H7 (cell line): Measurements from ENCODE around the gene YWHAG. TPM values are rescaled to one million over a fixed set of nuclear protein-coding genes. Genes with fewer than 3 reads are reported as not detected.
A peak's percentile ranks its signal among the peaks of the same experiment; 100 is the strongest.
"Not testable (repeated sequence)": the region's sequence is repeated elsewhere in the genome, so short reads cannot be mapped to it uniquely, and the experiment has no call there.

ENCODE experiments used
- DNase-seq: peaks from one replicate; pipeline ENCODE4 v3.0.0; 2012
- H3K27me3 ChIP-seq: 2 replicates; pipeline ENCODE4 v1.6.0; 2011; ENCODE audit warnings: mild to moderate bottlenecking, low read length; ENCODE audit not compliant: control insufficient read depth, insufficient read depth
- H3K36me3 ChIP-seq: replicated peaks from 2 replicates; pipeline ENCODE4 v1.5.1; 2011; ENCODE audit warnings: low read length; ENCODE audit not compliant: control insufficient read depth, insufficient read depth
- H3K4me3 ChIP-seq: 2 replicates; pipeline ENCODE4 v1.5.1; 2011; ENCODE audit warnings: low read depth, mild to moderate bottlenecking, control low read depth, low read length, moderate library complexity; ENCODE audit not compliant: insufficient read depth
- total RNA-seq: library from RNA; depleted of rRNA; stranded (reverse); fragments of >200 nt; shearing (Covaris generic); gene quantifications from 2 replicates; pipeline ENCODE4 v1.2.3, GENCODE V29; 2014

Gene YWHAG
- total RNA-seq, 1 experiment from 2014 or later, result 83.2 TPM

- peaks cover 31% of the 10 kb centered on the region for H3K36me3 ChIP-seq
- H3K4me3 ChIP-seq, result no peak overlapping the region
- no peak for DNase-seq
- H3K27me3 ChIP-seq, result no peaks in the 10 kb centered on the region
Observed at GRCh38 chr7:76346778-76347177, 12.0 kb downstream of the YWHAG start.

GRCh38 chr7:76346097-76346496 lies 12.7 kb downstream of the YWHAG start:
- H3K36me3 ChIP-seq, result peaks cover 32% of the 10 kb centered on the region
- DNase-seq, result no peak
- no peak overlapping the region for H3K4me3 ChIP-seq

GRCh38 chr7:76343931-76344321 lies 14.9 kb downstream of the YWHAG start:
- Histone ChIP-seq H3K27me3 (no peaks in the 10 kb centered on the region), H3K4me3 (no peak overlapping the region), H3K36me3 (peaks cover 26% of the 10 kb centered on the region)
- DNase-seq, result no peak

More at GRCh38 chr7:76346097-76346496, 12.7 kb downstream of the YWHAG start:
- H3K27me3 ChIP-seq, result no peaks in the 10 kb centered on the region

- peaks cover 26% of the 10 kb centered on the region for H3K36me3 ChIP-seq
- H3K4me3 ChIP-seq, result no peak overlapping the region
- H3K27me3 ChIP-seq, result no peaks in the 10 kb centered on the region
- DNase-seq, result no peak
Observed at GRCh38 chr7:76343294-76343930, 15.4 kb downstream of the YWHAG start.

GRCh38 chr7:76342222-76342621 lies 16.6 kb downstream of the YWHAG start:
- no peak for DNase-seq
- no peaks in the 10 kb centered on the region for H3K27me3 ChIP-seq
- H3K4me3 ChIP-seq, result no peak overlapping the region
- H3K36me3 ChIP-seq, result peaks cover 24% of the 10 kb centered on the region

- no peak for DNase-seq
- Histone ChIP-seq H3K27me3 (no peaks in the 10 kb centered on the region), H3K36me3 (peaks cover 12% of the 10 kb centered on the region), H3K4me3 (no peak overlapping the region)
Observed at GRCh38 chr7:76340617-76341131, 18.1 kb downstream of the YWHAG start.

- H3K36me3 ChIP-seq, result peaks cover 6% of the 10 kb centered on the region
- H3K27me3 ChIP-seq, result no peaks in the 10 kb centered on the region
- no peak for DNase-seq
- no peak overlapping the region for H3K4me3 ChIP-seq
Observed at GRCh38 chr7:76338298-76339084, 20.3 kb downstream of the YWHAG start.

- Histone ChIP-seq H3K4me3 (no peak overlapping the region), H3K27me3 (no peaks in the 10 kb centered on the region), H3K36me3 (peaks cover 5% of the 10 kb centered on the region)
- no peak for DNase-seq
Observed at GRCh38 chr7:76337147-76337546, 21.6 kb downstream of the YWHAG start.

- Histone ChIP-seq H3K27me3 (no peaks in the 10 kb centered on the region), H3K36me3 (peaks cover 4% of the 10 kb centered on the region), H3K4me3 (no peak overlapping the region)
- peak; percentile 10 for DNase-seq
Observed at GRCh38 chr7:76336094-76336493, 22.7 kb downstream of the YWHAG start.

GRCh38 chr7:76335417-76335816 lies 23.4 kb downstream of the YWHAG start:
- H3K36me3 ChIP-seq, H3K27me3 ChIP-seq, H3K4me3 ChIP-seq, DNase-seq: not testable (repeated sequence)

GRCh38 chr7:76334320-76334967 lies 24.3 kb downstream of the YWHAG start:
- no peak for DNase-seq
- H3K27me3 ChIP-seq, result no peaks in the 10 kb centered on the region
- H3K36me3 ChIP-seq, result peaks cover 13% of the 10 kb centered on the region
- H3K4me3 ChIP-seq, result no peak overlapping the region

GRCh38 chr7:76333511-76334101 lies 25.2 kb downstream of the YWHAG start:
- Histone ChIP-seq H3K36me3 (peaks cover 20% of the 10 kb centered on the region), H3K27me3 (no peaks in the 10 kb centered on the region), H3K4me3 (no peak overlapping the region)
- peak; percentile 13 for DNase-seq

GRCh38 chr7:76332078-76332477 lies 26.7 kb downstream of the YWHAG start:
- H3K27me3 ChIP-seq, result no peaks in the 10 kb centered on the region
- DNase-seq, result peak; percentile 18
- H3K4me3 ChIP-seq, result no peak overlapping the region
- H3K36me3 ChIP-seq, result peaks cover 28% of the 10 kb centered on the region

GRCh38 chr7:76330673-76331072 lies 28.1 kb downstream of the YWHAG start:
- Histone ChIP-seq H3K36me3 (peaks cover 32% of the 10 kb centered on the region), H3K27me3 (no peaks in the 10 kb centered on the region), H3K4me3 (no peak overlapping the region)
- peak; percentile 68 for DNase-seq
